ENCODE data around the gene NCOA7. TPM values are rescaled to one million over a fixed set of nuclear protein-coding genes. Genes with fewer than 3 reads are reported as not detected.

NCOA7 gene
- total RNA-seq, 2 donors from 2014 or later: 11.4 to 15.2 TPM

GRCh38 chr6:125899726-125900182 lies 109.0 kb downstream of the NCOA7 start:
- peak; percentile 67 for TF ChIP-seq CTCF (conservative IDR thresholded peaks at IDR 0.05)
- peak; percentile 53 for DNase-seq
- WGBS, 2 experiments (ENCODE audit: insufficient coverage in 1 of 2, insufficient read length in 1 of 2): 63 to 80% methylated on average over 1 to 2 of the region's 2 CpGs
- Mint-ChIP-seq H3K36me3 (ENCODE audit: low read depth) (no peaks in the 10 kb centered on the region), H3K4me1 (peaks cover 10% of the 10 kb centered on the region), H3K9me3 (peaks cover 3% of the 10 kb centered on the region), H3K27ac (peak overlapping the region; percentile 50), H3K27me3 (ENCODE audit: insufficient read depth) (no peaks in the 10 kb centered on the region), H3K4me3 (peak overlapping the region; percentile 25)
- H3K36me3 ChIP-seq (ENCODE audit: control insufficient read depth, insufficient read depth, low read length): no peaks in the 10 kb centered on the region
- peaks cover 2% of the 10 kb centered on the region for H3K4me1 ChIP-seq (ENCODE audit: control insufficient read depth, insufficient read depth, low read length)
- no peak overlapping the region for H3K27ac ChIP-seq (ENCODE audit: low read depth, low read length)
- no peaks in the 10 kb centered on the region for H3K9me3 ChIP-seq (ENCODE audit: control insufficient read depth, low read length)
- no peak overlapping the region for H3K4me3 ChIP-seq (ENCODE audit: low read length)
- no peaks in the 10 kb centered on the region for H3K27me3 ChIP-seq (ENCODE audit: control insufficient read depth, insufficient read depth, low read length, poor library complexity, severe bottlenecking)
- no peak overlapping the region for H3K9ac ChIP-seq (ENCODE audit: extremely low read depth, low read length, poor library complexity, severe bottlenecking)

- H3K4me1 ChIP-seq (ENCODE audit: control insufficient read depth, insufficient read depth, low read length): no peaks in the 10 kb centered on the region
- H3K36me3 ChIP-seq (ENCODE audit: control insufficient read depth, insufficient read depth, low read length): no peaks in the 10 kb centered on the region
- H3K4me1 Mint-ChIP-seq: peaks cover 3% of the 10 kb centered on the region
- H3K27ac ChIP-seq (ENCODE audit: low read depth, low read length): no peak overlapping the region
- no peaks in the 10 kb centered on the region for H3K27me3 ChIP-seq (ENCODE audit: control insufficient read depth, insufficient read depth, low read length, poor library complexity, severe bottlenecking)
- no peak overlapping the region for H3K27ac Mint-ChIP-seq
- H3K9me3 ChIP-seq (ENCODE audit: control insufficient read depth, low read length): no peaks in the 10 kb centered on the region
- DNase-seq: no peak
- 89 to 94% methylated on average over 3 of the region's 3 CpGs for WGBS, 2 experiments (ENCODE audit: insufficient coverage in 1 of 2, insufficient read length in 1 of 2)
- no peak overlapping the region for H3K4me3 ChIP-seq (ENCODE audit: low read length)
- H3K9ac ChIP-seq (ENCODE audit: extremely low read depth, low read length, poor library complexity, severe bottlenecking): no peak overlapping the region
- TF ChIP-seq CTCF (conservative IDR thresholded peaks at IDR 0.05): no peak
- H3K36me3 Mint-ChIP-seq (ENCODE audit: low read depth): no peaks in the 10 kb centered on the region
- no peaks in the 10 kb centered on the region for H3K27me3 Mint-ChIP-seq (ENCODE audit: insufficient read depth)
- H3K9me3 Mint-ChIP-seq: peaks cover 3% of the 10 kb centered on the region
- H3K4me3 Mint-ChIP-seq: no peak overlapping the region
These were observed 114.1 kb downstream of the NCOA7 start for GRCh38 chr6:125904871-125905270.

GRCh38 chr6:125906158-125906998 lies 115.6 kb downstream of the NCOA7 start:
- Mint-ChIP-seq H3K4me1 (no peaks in the 10 kb centered on the region), H3K36me3 (ENCODE audit: low read depth) (no peaks in the 10 kb centered on the region), H3K27me3 (ENCODE audit: insufficient read depth) (no peaks in the 10 kb centered on the region), H3K9me3 (peaks cover 3% of the 10 kb centered on the region), H3K4me3 (no peak overlapping the region), H3K27ac (no peak overlapping the region)
- peak; percentile 90 for DNase-seq
- no peak overlapping the region for H3K27ac ChIP-seq (ENCODE audit: low read depth, low read length)
- no peaks in the 10 kb centered on the region for H3K27me3 ChIP-seq (ENCODE audit: control insufficient read depth, insufficient read depth, low read length, poor library complexity, severe bottlenecking)
- no peaks in the 10 kb centered on the region for H3K36me3 ChIP-seq (ENCODE audit: control insufficient read depth, insufficient read depth, low read length)
- H3K4me3 ChIP-seq (ENCODE audit: low read length): no peak overlapping the region
- 63 to 70% methylated on average over 3 to 5 of the region's 5 CpGs for WGBS, 2 experiments (ENCODE audit: insufficient coverage in 1 of 2, insufficient read length in 1 of 2)
- no peak overlapping the region for H3K9ac ChIP-seq (ENCODE audit: extremely low read depth, low read length, poor library complexity, severe bottlenecking)
- no peaks in the 10 kb centered on the region for H3K4me1 ChIP-seq (ENCODE audit: control insufficient read depth, insufficient read depth, low read length)
- TF ChIP-seq CTCF (conservative IDR thresholded peaks at IDR 0.05): peak; percentile 94
- H3K9me3 ChIP-seq (ENCODE audit: control insufficient read depth, low read length): no peaks in the 10 kb centered on the region
